Tibial nerve (tissue), 4 donors: ENCODE results near the gene EVC2.

Experiments
- EP300 ChIP-seq, 2 donors: sonication (generic); formaldehyde crosslinking; IDR thresholded peaks; one replicate each; pipeline ENCODE4 v1.6.1; 2017; ENCODE audit warnings: antibody characterized with exemption in 2 of 2, mild to moderate bottlenecking in 1 of 2
- POLR2A ChIP-seq, 2 donors: fragments of 450-650 bp; IDR thresholded peaks; one replicate each; pipeline ENCODE4 v1.6.1; 2017; ENCODE audit warnings: antibody characterized with exemption in 2 of 2, mild to moderate bottlenecking in 2 of 2, moderate library complexity in 2 of 2
- TF ChIP-seq, protein P1 (sequence below), 5 experiments: fragments of 200-600 bp in 3 of 5; fragments of 450-650 bp in 2 of 5; sonication (generic) in 3 of 5; IDR thresholded peaks; one replicate each; pipeline ENCODE4 v1.5.1; 2016 to 2019; ENCODE audit warnings: antibody characterized with exemption in 5 of 5, mild to moderate bottlenecking in 3 of 5, moderate library complexity in 2 of 5

DNA sequence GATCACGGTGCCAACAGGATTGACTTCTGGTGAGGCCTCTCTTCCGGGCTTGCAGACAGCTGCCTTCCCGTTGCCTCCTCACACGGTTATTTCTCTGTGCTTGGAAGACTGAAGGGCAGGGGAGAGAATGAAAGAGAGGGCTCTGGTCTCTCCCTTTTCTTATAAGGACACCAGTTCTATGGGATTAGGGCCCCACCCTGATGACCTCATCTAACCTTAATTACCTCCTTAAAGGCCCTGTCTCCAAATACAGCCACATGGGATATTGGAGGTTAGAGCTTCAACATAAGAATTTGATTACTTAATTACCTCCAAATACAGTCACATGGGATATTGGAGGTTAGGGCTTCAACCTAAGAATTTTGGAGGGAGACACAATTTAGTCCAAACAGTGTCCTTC lies 49.2 kb upstream of the EVC2 start:
- TF ChIP-seq, protein P1, sequence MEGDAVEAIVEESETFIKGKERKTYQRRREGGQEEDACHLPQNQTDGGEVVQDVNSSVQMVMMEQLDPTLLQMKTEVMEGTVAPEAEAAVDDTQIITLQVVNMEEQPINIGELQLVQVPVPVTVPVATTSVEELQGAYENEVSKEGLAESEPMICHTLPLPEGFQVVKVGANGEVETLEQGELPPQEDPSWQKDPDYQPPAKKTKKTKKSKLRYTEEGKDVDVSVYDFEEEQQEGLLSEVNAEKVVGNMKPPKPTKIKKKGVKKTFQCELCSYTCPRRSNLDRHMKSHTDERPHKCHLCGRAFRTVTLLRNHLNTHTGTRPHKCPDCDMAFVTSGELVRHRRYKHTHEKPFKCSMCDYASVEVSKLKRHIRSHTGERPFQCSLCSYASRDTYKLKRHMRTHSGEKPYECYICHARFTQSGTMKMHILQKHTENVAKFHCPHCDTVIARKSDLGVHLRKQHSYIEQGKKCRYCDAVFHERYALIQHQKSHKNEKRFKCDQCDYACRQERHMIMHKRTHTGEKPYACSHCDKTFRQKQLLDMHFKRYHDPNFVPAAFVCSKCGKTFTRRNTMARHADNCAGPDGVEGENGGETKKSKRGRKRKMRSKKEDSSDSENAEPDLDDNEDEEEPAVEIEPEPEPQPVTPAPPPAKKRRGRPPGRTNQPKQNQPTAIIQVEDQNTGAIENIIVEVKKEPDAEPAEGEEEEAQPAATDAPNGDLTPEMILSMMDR (IDR thresholded peaks at IDR 0.05) = no peak
- TF ChIP-seq POLR2A (IDR thresholded peaks at IDR 0.05) = no peak
- no peak for TF ChIP-seq EP300 (IDR thresholded peaks at IDR 0.05)
